HepG2 (cell line): ENCODE measurements around the gene DSG2. TPM values are rescaled to one million over a fixed set of nuclear protein-coding genes. Genes with fewer than 3 reads are reported as not detected.

Experiments used
- ARID2 ChIP-seq: sonication (generic); formaldehyde crosslinking; IDR thresholded peaks from 2 replicates; pipeline ENCODE4 v1.8.1; 2022; ENCODE audit warnings: mild to moderate bottlenecking, missing genetic modification reagents, borderline replicate concordance
- ATRX ChIP-seq: sonication (generic); formaldehyde crosslinking; IDR thresholded peaks from 2 replicates; pipeline ENCODE4 v1.4.0; 2020; ENCODE audit warnings: missing genetic modification reagents, borderline replicate concordance
- FOXC1 ChIP-seq: sonication (generic); formaldehyde crosslinking; IDR thresholded peaks from 2 replicates; pipeline ENCODE4 v1.8.0; 2022; ENCODE audit warnings: mild to moderate bottlenecking, missing genetic modification reagents, borderline replicate concordance
- GATA4 ChIP-seq: sonication (generic); IDR thresholded peaks from 2 replicates; pipeline ENCODE4 v1.6.1; 2016; ENCODE audit warnings: antibody characterized with exemption, low read depth, borderline replicate concordance
- HMG20A ChIP-seq: IDR thresholded peaks from 2 replicates; pipeline ENCODE4 v1.6.1; 2016; ENCODE audit warnings: borderline replicate concordance
- HNRNPH1 ChIP-seq: fragments of 200-400 bp; formaldehyde crosslinking; optimal IDR thresholded peaks from 2 replicates; pipeline ENCODE3; 2017; ENCODE audit warnings: mild to moderate bottlenecking, low read depth, low read length
- HNRNPL ChIP-seq: fragments of 200-400 bp; formaldehyde crosslinking; IDR thresholded peaks from 2 replicates; pipeline ENCODE4 v1.6.1; 2017; ENCODE audit warnings: mild to moderate bottlenecking, low read depth, low read length
- KDM3A ChIP-seq: IDR thresholded peaks from 2 replicates; pipeline ENCODE4 v1.6.1; 2018; ENCODE audit warnings: low read depth, missing compliant biosample characterization
- KLF6 ChIP-seq: IDR thresholded peaks from 2 replicates; pipeline ENCODE4 v1.8.0; 2016; ENCODE audit warnings: missing biosample characterization, missing genetic modification reagents
- MTF2 ChIP-seq: sonication (generic); formaldehyde crosslinking; IDR thresholded peaks from 2 replicates; pipeline ENCODE4 v1.5.0; 2020; ENCODE audit warnings: missing genetic modification reagents, borderline replicate concordance
- PAF1 ChIP-seq: IDR thresholded peaks from 2 replicates; pipeline ENCODE4 v1.6.1; 2016; ENCODE audit warnings: missing genetic modification reagents, missing compliant biosample characterization
- REL ChIP-seq: sonication (generic); formaldehyde crosslinking; conservative IDR thresholded peaks from 2 replicates; pipeline ENCODE4 v1.8.0; 2022; ENCODE audit warnings: mild to moderate bottlenecking, missing genetic modification reagents, moderate library complexity
- REPIN1 ChIP-seq: sonication (generic); formaldehyde crosslinking; IDR thresholded peaks from 2 replicates; pipeline ENCODE4 v1.8.0; 2022; ENCODE audit warnings: missing genetic modification reagents, low read depth, mild to moderate bottlenecking, borderline replicate concordance
- RNF2 ChIP-seq: fragments of 450-650 bp; conservative IDR thresholded peaks from 2 replicates; pipeline ENCODE4 v1.6.1; 2016; ENCODE audit warnings: low read depth
- RXRA ChIP-seq: sonication (generic); formaldehyde crosslinking; IDR thresholded peaks from 2 replicates; pipeline ENCODE4 v1.5.1; 2020; ENCODE audit warnings: missing genetic modification reagents
- SATB2 ChIP-seq: sonication (generic); formaldehyde crosslinking; IDR thresholded peaks from 2 replicates; pipeline ENCODE4 v1.5.0; 2020; ENCODE audit warnings: missing genetic modification reagents
- SRY ChIP-seq: sonication (generic); formaldehyde crosslinking; IDR thresholded peaks from 2 replicates; pipeline ENCODE4 v1.8.0; 2022; ENCODE audit warnings: mild to moderate bottlenecking, missing genetic modification reagents
- TCF7 ChIP-seq: sonication (generic); IDR thresholded peaks from 2 replicates; pipeline ENCODE4 v1.6.1; 2016; ENCODE audit warnings: antibody characterized with exemption, low read depth
- ZFYVE20 ChIP-seq: sonication (generic); formaldehyde crosslinking; IDR thresholded peaks from 2 replicates; pipeline ENCODE4 v1.8.0; 2023; ENCODE audit warnings: low read depth, mild to moderate bottlenecking, moderate library complexity, missing genetic modification reagents, borderline replicate concordance
- ZGPAT ChIP-seq: IDR thresholded peaks from 2 replicates; pipeline ENCODE4 v1.6.1; 2016; ENCODE audit warnings: mild to moderate bottlenecking
- ZKSCAN5 ChIP-seq: sonication (generic); formaldehyde crosslinking; IDR thresholded peaks from 2 replicates; pipeline ENCODE4 v1.5.1; 2020; ENCODE audit warnings: mild to moderate bottlenecking, missing genetic modification reagents
- ZNF234 ChIP-seq: sonication (generic); formaldehyde crosslinking; conservative IDR thresholded peaks from 2 replicates; pipeline ENCODE4 v1.5.1; 2020; ENCODE audit warnings: mild to moderate bottlenecking, missing genetic modification reagents
- ZNF543 ChIP-seq: sonication (generic); formaldehyde crosslinking; IDR thresholded peaks from 2 replicates; pipeline ENCODE4 v1.4.0; 2020; ENCODE audit warnings: mild to moderate bottlenecking, missing genetic modification reagents
- ZNF619 ChIP-seq: sonication (generic); formaldehyde crosslinking; IDR thresholded peaks from 2 replicates; pipeline ENCODE4 v1.4.0; 2020; ENCODE audit warnings: mild to moderate bottlenecking, missing genetic modification reagents
- ZNF724P ChIP-seq: sonication (generic); formaldehyde crosslinking; IDR thresholded peaks from 2 replicates; pipeline ENCODE4 v1.8.0; 2022; ENCODE audit warnings: missing genetic modification reagents, borderline replicate concordance
- ZNF766 ChIP-seq: sonication (generic); formaldehyde crosslinking; IDR thresholded peaks from 2 replicates; pipeline ENCODE4 v1.5.0; 2020; ENCODE audit warnings: missing genetic modification reagents, borderline replicate concordance
- ZNF839 ChIP-seq: sonication (generic); formaldehyde crosslinking; IDR thresholded peaks from 2 replicates; pipeline ENCODE4 v1.4.0; 2020; ENCODE audit warnings: missing genetic modification reagents, mild to moderate bottlenecking, borderline replicate concordance
- polyA plus RNA-seq, 8 experiments: library from polyadenylated mRNA; depleted of rRNA in 3 of 8; stranded (reverse) in 7 of 8; unstranded in 1 of 8; fragments of >200 nt; fragmentation: Illumina TruSeq in 4 of 8; extraction: Trizol in 4 of 8; gene quantifications; 2 replicates each; pipeline versions ENCODE4 v1.2.1 to v1.2.3, GENCODE V29; 2011 to 2016; ENCODE audit warnings: low read depth in 4 of 8, missing spikeins in 1 of 8, mixed read lengths in 1 of 8; ENCODE audit not compliant: insufficient read depth in 1 of 8
- total RNA-seq, 5 experiments: library from RNA; depleted of rRNA; stranded (reverse); fragments of >200 nt; fragmentation: Illumina TruSeq; extraction: Trizol; gene quantifications; 2 replicates each; pipeline ENCODE4 v1.2.3, GENCODE V29; 2016; ENCODE audit warnings: low read depth in 1 of 5
- TF ChIP-seq, protein P1 (sequence below): IDR thresholded peaks from 2 replicates; pipeline ENCODE4 v1.6.1; 2012; ENCODE audit warnings: low read depth, low read length, improper control_type of control experiment

Gene DSG2
- total and polyA plus RNA-seq, 2 of the 13 experiments (the other 11 are each of a cell fraction or from before 2014, with no cell fraction given) = 23.3 to 66.7 TPM

- TF ChIP-seq, protein P1, sequence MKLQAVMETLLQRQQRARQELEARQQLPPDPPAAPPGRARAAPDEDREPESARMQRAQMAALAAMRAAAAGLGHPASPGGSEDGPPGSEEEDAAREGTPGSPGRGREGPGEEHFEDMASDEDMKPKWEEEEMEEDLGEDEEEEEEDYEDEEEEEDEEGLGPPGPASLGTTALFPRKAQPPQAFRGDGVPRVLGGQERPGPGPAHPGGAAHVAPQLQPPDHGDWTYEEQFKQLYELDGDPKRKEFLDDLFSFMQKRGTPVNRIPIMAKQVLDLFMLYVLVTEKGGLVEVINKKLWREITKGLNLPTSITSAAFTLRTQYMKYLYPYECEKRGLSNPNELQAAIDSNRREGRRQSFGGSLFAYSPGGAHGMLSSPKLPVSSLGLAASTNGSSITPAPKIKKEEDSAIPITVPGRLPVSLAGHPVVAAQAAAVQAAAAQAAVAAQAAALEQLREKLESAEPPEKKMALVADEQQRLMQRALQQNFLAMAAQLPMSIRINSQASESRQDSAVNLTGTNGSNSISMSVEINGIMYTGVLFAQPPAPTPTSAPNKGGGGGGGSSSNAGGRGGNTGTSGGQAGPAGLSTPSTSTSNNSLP = peak; percentile 78
- TF ChIP-seq PAF1 (CRISPR knock-in tag) (no peak), ZFYVE20 (CRISPR knock-in tag) (no peak), MTF2 (CRISPR knock-in tag) (no peak), ZNF724P (0 out of 2 replicates have a peak, but pooled peaks have one; percentile 57), REL (CRISPR knock-in tag) (0 out of 2 replicates have a peak, but pooled peaks have one; percentile 54), SRY (CRISPR knock-in tag) (no peak), FOXC1 (no peak; the same call in 1 of the 2 replicates), RNF2 (no peak), ZNF766 (CRISPR knock-in tag) (no peak), TCF7 (peak; percentile 98), ZNF543 (CRISPR knock-in tag) (no peak), ZNF619 (CRISPR knock-in tag) (no peak), REPIN1 (CRISPR knock-in tag) (peak; percentile 92), ARID2 (CRISPR knock-in tag) (peak; percentile 78; the same call in 1 of the 2 replicates), GATA4 (peak; percentile 94), HNRNPH1 (no peak), ATRX (no peak), ZGPAT (CRISPR knock-in tag) (peak; percentile 87), ZNF234 (CRISPR knock-in tag) (no peak), RXRA (CRISPR knock-in tag) (peak; percentile 77; the same call in 1 of the 2 replicates), HMG20A (CRISPR knock-in tag) (peak; percentile 97), KLF6 (peak; percentile 70; the same call in 1 of the 2 replicates), ZNF839 (no peak), SATB2 (CRISPR knock-in tag) (0 out of 2 replicates have a peak, but pooled peaks have one; percentile 24), KDM3A (CRISPR knock-in tag) (no peak), HNRNPL (no peak), ZKSCAN5 (CRISPR knock-in tag) (no peak)
Observed at GRCh38 chr18:31512203-31512764, 14.3 kb downstream of the DSG2 start (continued).
